Neuronal stem cell (in vitro differentiated cells): ENCODE data around the gene NOS1AP.

ENCODE experiments used
- DNase-seq: peaks from one replicate; pipeline ENCODE4 v3.0.0-alpha.2; 2013; ENCODE audit warnings: low spot score
- H2AFZ ChIP-seq: one replicate; pipeline ENCODE4 v1.6.1; 2013; ENCODE audit warnings: mild to moderate bottlenecking, low read length, inconsistent platforms
- H2AK5ac ChIP-seq: 2 replicates; pipeline ENCODE4 v1.6.1; 2013; ENCODE audit warnings: low read depth, mild to moderate bottlenecking, inconsistent platforms, low read length, moderate library complexity, mixed read lengths
- H2BK120ac ChIP-seq: 2 replicates; pipeline ENCODE4 v1.6.1; 2013; ENCODE audit warnings: low read depth, mild to moderate bottlenecking, inconsistent platforms, low read length, moderate library complexity, mixed read lengths
- H2BK12ac ChIP-seq: one replicate; pipeline ENCODE4 v1.6.1; 2013; ENCODE audit warnings: low read length, inconsistent platforms
- H2BK15ac ChIP-seq: 2 replicates; pipeline ENCODE4 v1.6.1; 2013; ENCODE audit warnings: mild to moderate bottlenecking, low read length, inconsistent platforms, mixed read lengths
- H2BK5ac ChIP-seq: one replicate; pipeline ENCODE4 v1.6.1; 2013; ENCODE audit warnings: inconsistent platforms, mild to moderate bottlenecking, low read length, moderate library complexity
- H3K14ac ChIP-seq: one replicate; pipeline ENCODE4 v1.6.1; 2013; ENCODE audit warnings: low read length, inconsistent platforms
- H3K18ac ChIP-seq: 2 replicates; pipeline ENCODE4 v1.6.1; 2013; ENCODE audit warnings: low read length, inconsistent platforms
- H3K23ac ChIP-seq: 2 replicates; pipeline ENCODE4 v1.6.1; 2013; ENCODE audit warnings: low read depth, mild to moderate bottlenecking, mixed read lengths, low read length, inconsistent platforms; ENCODE audit not compliant: poor library complexity
- H3K27ac ChIP-seq: replicated peaks from 3 replicates; pipeline ENCODE4 v1.5.1; 2013; ENCODE audit warnings: low read length, inconsistent platforms
- H3K27me3 ChIP-seq, 3 experiments: 2 replicates each; pipeline ENCODE4 v1.6.1; 2013; ENCODE audit warnings: low read length in 3 of 3, mild to moderate bottlenecking in 2 of 3, inconsistent platforms in 1 of 3, low read depth in 1 of 3, mixed read lengths in 1 of 3, moderate library complexity in 1 of 3; ENCODE audit not compliant: control insufficient read depth in 3 of 3, insufficient read depth in 3 of 3
- H3K36me3 ChIP-seq, 2 donors: replicated peaks in 1 of 2; 2 replicates each; pipeline ENCODE4 v1.6.1; 2013; ENCODE audit warnings: low read length in 2 of 2; ENCODE audit not compliant: control insufficient read depth in 2 of 2, insufficient read depth in 2 of 2
- H3K4ac ChIP-seq: 2 replicates; pipeline ENCODE4 v1.6.1; 2013; ENCODE audit warnings: inconsistent platforms, mild to moderate bottlenecking, low read length, moderate library complexity
- H3K4me1 ChIP-seq, 2 donors: 1 replicate in 1 of 2; 2 replicates in 1 of 2; pipeline ENCODE4 v1.6.1; 2013; ENCODE audit warnings: low read length in 2 of 2, low read depth in 1 of 2; ENCODE audit not compliant: control insufficient read depth in 2 of 2, insufficient read depth in 1 of 2
- H3K4me2 ChIP-seq: one replicate; pipeline ENCODE4 v1.6.1; 2013; ENCODE audit warnings: mild to moderate bottlenecking, low read length, inconsistent platforms; ENCODE audit not compliant: insufficient read depth, poor library complexity, severe bottlenecking
- H3K4me3 ChIP-seq, 2 donors: 2 replicates each; pipeline ENCODE4 v1.5.1; 2013; ENCODE audit warnings: low read length in 2 of 2, mild to moderate bottlenecking in 2 of 2, inconsistent platforms in 1 of 2, moderate library complexity in 1 of 2
- H3K79me1 ChIP-seq: one replicate; pipeline ENCODE4 v1.6.1; 2013; ENCODE audit warnings: low read depth, mild to moderate bottlenecking, inconsistent platforms, low read length, moderate library complexity
- H3K9ac ChIP-seq: one replicate; pipeline ENCODE4 v1.6.1; 2013; ENCODE audit warnings: mild to moderate bottlenecking, low read depth, low read length, inconsistent platforms; ENCODE audit not compliant: poor library complexity
- H3K9me3 ChIP-seq, 2 donors: replicated peaks in 1 of 2; 2 replicates each; pipeline versions ENCODE3 to v1.6.1; 2013; ENCODE audit warnings: low read length in 2 of 2, mild to moderate bottlenecking in 2 of 2, inconsistent platforms in 1 of 2, low read depth in 1 of 2, mixed read lengths in 1 of 2, moderate library complexity in 1 of 2; ENCODE audit not compliant: control insufficient read depth in 2 of 2, insufficient read depth in 1 of 2
- H4K8ac ChIP-seq: one replicate; pipeline ENCODE4 v1.6.1; 2013; ENCODE audit warnings: low read depth, mild to moderate bottlenecking, inconsistent platforms, low read length, moderate library complexity
- H4K91ac ChIP-seq: one replicate; pipeline ENCODE4 v1.6.1; 2013; ENCODE audit warnings: low read length, low read depth, mild to moderate bottlenecking, inconsistent platforms; ENCODE audit not compliant: poor library complexity
- whole genome bisulfite sequencing, 2 donors: extraction: QIAGEN DNeasy Blood & Tissue Kit; methylation state at CpG; one replicate each; pipeline ENCODE4 v1.1.7; 2013; ENCODE audit warnings: missing lambda C conversion rate in 2 of 2, mixed read lengths in 1 of 2; ENCODE audit not compliant: insufficient read length in 2 of 2, insufficient replicate concordance in 1 of 2; ENCODE audit errors: extremely low coverage in 2 of 2; 5-methylcytosine and 5-hydroxymethylcytosine counted together

Gene NOS1AP

GRCh38 chr1:162028726-162029125 is 40.8 kb upstream of the NOS1AP start:
- no peak overlapping the region for H3K14ac ChIP-seq
- DNase-seq: no peak
- H3K9ac ChIP-seq: no peak overlapping the region
- WGBS, 2 donors: no CpG with 5 or more reads among the region's 6 CpGs
- H4K91ac ChIP-seq: no peak overlapping the region
- no peak overlapping the region for H3K27ac ChIP-seq
- no peak overlapping the region for H3K18ac ChIP-seq
- H2AK5ac ChIP-seq: no peak overlapping the region
- no peak overlapping the region for H3K4me2 ChIP-seq
- no peak overlapping the region for H2BK5ac ChIP-seq
- no peak overlapping the region for H3K4ac ChIP-seq
- H2BK12ac ChIP-seq: no peak overlapping the region
- peaks cover 0 to 6% of the 10 kb centered on the region in 2 donors for H3K9me3 ChIP-seq
- H3K79me1 ChIP-seq: no peaks in the 10 kb centered on the region
- no peaks in the 10 kb centered on the region for H3K36me3 ChIP-seq
- no peaks in the 10 kb centered on the region for H3K4me1 ChIP-seq
- H4K8ac ChIP-seq: no peak overlapping the region
- H2BK15ac ChIP-seq: no peak overlapping the region
- H3K4me3 ChIP-seq: no peak overlapping the region
- no peak overlapping the region for H3K23ac ChIP-seq
- H2AFZ ChIP-seq: no peak overlapping the region
- H2BK120ac ChIP-seq: no peak overlapping the region
- peaks cover 0 to 59% (median 10%) of the 10 kb centered on the region in 3 experiments for H3K27me3 ChIP-seq

GRCh38 chr1:162029157-162029556 is 40.3 kb upstream of the NOS1AP start:
- no peak overlapping the region for H3K4ac ChIP-seq
- H3K79me1 ChIP-seq: no peaks in the 10 kb centered on the region
- no peak overlapping the region for H3K4me2 ChIP-seq
- H4K91ac ChIP-seq: no peak overlapping the region
- WGBS, 2 donors: no CpG with 5 or more reads among the region's 4 CpGs
- H3K23ac ChIP-seq: no peak overlapping the region
- DNase-seq: no peak
- H3K9me3 ChIP-seq: peaks cover 0 to 6% of the 10 kb centered on the region in 2 donors
- H3K36me3 ChIP-seq: no peaks in the 10 kb centered on the region
- H3K18ac ChIP-seq: no peak overlapping the region
- H2BK5ac ChIP-seq: no peak overlapping the region
- no peak overlapping the region for H3K27ac ChIP-seq
- H2BK15ac ChIP-seq: no peak overlapping the region
- H3K27me3 ChIP-seq: peaks cover 0 to 63% (median 8%) of the 10 kb centered on the region in 3 experiments
- H2AFZ ChIP-seq: no peak overlapping the region
- H2BK120ac ChIP-seq: no peak overlapping the region
- H3K14ac ChIP-seq: no peak overlapping the region
- no peak overlapping the region for H4K8ac ChIP-seq
- no peak overlapping the region for H3K9ac ChIP-seq
- H2BK12ac ChIP-seq: no peak overlapping the region
- no peak overlapping the region for H3K4me3 ChIP-seq
- no peak overlapping the region for H2AK5ac ChIP-seq
- no peaks in the 10 kb centered on the region for H3K4me1 ChIP-seq

GRCh38 chr1:162030759-162031280 is 38.7 kb upstream of the NOS1AP start:
- no peak overlapping the region for H3K18ac ChIP-seq
- peak overlapping the region; percentile 17 for H3K14ac ChIP-seq
- no peak overlapping the region for H3K4me3 ChIP-seq
- no peaks in the 10 kb centered on the region for H3K4me1 ChIP-seq
- no peaks in the 10 kb centered on the region for H3K79me1 ChIP-seq
- H3K36me3 ChIP-seq: no peaks in the 10 kb centered on the region
- no peak overlapping the region for H2BK15ac ChIP-seq
- H4K8ac ChIP-seq: no peak overlapping the region
- H2BK12ac ChIP-seq: no peak overlapping the region
- peaks cover 0 to 60% (median 0%) of the 10 kb centered on the region in 3 experiments for H3K27me3 ChIP-seq
- no peak overlapping the region for H4K91ac ChIP-seq
- no peak overlapping the region for H2BK120ac ChIP-seq
- DNase-seq: no peak
- no peak overlapping the region for H2AK5ac ChIP-seq
- no peak overlapping the region for H3K23ac ChIP-seq
- H3K4ac ChIP-seq: no peak overlapping the region
- no peak overlapping the region for H2AFZ ChIP-seq
- peaks cover 0 to 6% of the 10 kb centered on the region in 2 donors for H3K9me3 ChIP-seq
- no peak overlapping the region for H3K4me2 ChIP-seq
- no peak overlapping the region for H3K9ac ChIP-seq
- WGBS, 2 donors: no CpG with 5 or more reads among the region's 3 CpGs
- H3K27ac ChIP-seq: no peak overlapping the region
- H2BK5ac ChIP-seq: no peak overlapping the region

GRCh38 chr1:162033428-162033827 is 36.1 kb upstream of the NOS1AP start:
- Histone ChIP-seq H3K4me3 (no peak overlapping the region), H2AFZ (no peak overlapping the region), H2AK5ac (no peak overlapping the region), H4K8ac (peak overlapping the region; percentile 70), H3K9ac (no peak overlapping the region), H2BK15ac (no peak overlapping the region), H2BK5ac (no peak overlapping the region), H3K4me2 (no peak overlapping the region), H2BK12ac (no peak overlapping the region), H3K79me1 (no peaks in the 10 kb centered on the region), H3K27ac (no peak overlapping the region), H3K4me1 (no peaks in the 10 kb centered on the region), H3K23ac (no peak overlapping the region), H3K9me3 (no peaks in the 10 kb centered on the region), H3K4ac (no peak overlapping the region), H3K18ac (no peak overlapping the region), H2BK120ac (no peak overlapping the region), H3K14ac (no peak overlapping the region), H3K27me3 (peaks cover 0 to 59% (median 0%) of the 10 kb centered on the region in 3 experiments), H3K36me3 (no peaks in the 10 kb centered on the region), H4K91ac (no peak overlapping the region)
- no CpG with 5 or more reads among the region's 6 CpGs for WGBS, 2 donors
- no peak for DNase-seq
